Liver (tissue), 9 donors: ENCODE measurements around the gene ZAP70. TPM values are rescaled to one million over a fixed set of nuclear protein-coding genes. Genes with fewer than 3 reads are reported as not detected.

ENCODE experiments used
- DNase-seq: peaks from one replicate; pipeline ENCODE4 v3.0.0-alpha.2; 2017; ENCODE audit warnings: low spot score
- H3K27ac ChIP-seq, 2 donors: one replicate each; pipeline ENCODE4 v1.7.0; 2013; ENCODE audit warnings: inconsistent platforms in 2 of 2, low read length in 2 of 2, control low read depth in 1 of 2, low read depth in 1 of 2, mild to moderate bottlenecking in 1 of 2
- H3K27me3 ChIP-seq, 4 donors: one replicate each; pipeline versions ENCODE4 v1.6.1 to v1.7.0; 2013; ENCODE audit warnings: low read length in 3 of 4, inconsistent platforms in 1 of 4, mild to moderate bottlenecking in 1 of 4, moderate library complexity in 1 of 4; ENCODE audit not compliant: control insufficient read depth in 4 of 4, insufficient read depth in 4 of 4
- H3K36me3 ChIP-seq, 4 donors: one replicate each; pipeline versions ENCODE4 v1.6.1 to v1.7.0; 2013; ENCODE audit warnings: low read length in 3 of 4, mild to moderate bottlenecking in 3 of 4, low read depth in 1 of 4, moderate library complexity in 1 of 4; ENCODE audit not compliant: control insufficient read depth in 4 of 4, insufficient read depth in 3 of 4
- H3K4me1 ChIP-seq, 4 donors: one replicate each; pipeline versions ENCODE4 v1.6.1 to v1.7.0; 2013; ENCODE audit warnings: low read length in 3 of 4, mild to moderate bottlenecking in 3 of 4, moderate library complexity in 1 of 4; ENCODE audit not compliant: control insufficient read depth in 4 of 4, insufficient read depth in 4 of 4
- H3K4me3 ChIP-seq, 3 donors: one replicate each; pipeline versions ENCODE4 v1.6.1 to v1.7.0; 2013; ENCODE audit warnings: low read length in 3 of 3, control low read depth in 1 of 3, low read depth in 1 of 3, mild to moderate bottlenecking in 1 of 3
- H3K9ac ChIP-seq, 2 donors: one replicate each; pipeline ENCODE4 v1.7.0; 2013; ENCODE audit warnings: low read length in 2 of 2, mild to moderate bottlenecking in 2 of 2, moderate library complexity in 2 of 2, control low read depth in 1 of 2, low read depth in 1 of 2
- H3K9me3 ChIP-seq, 4 donors: one replicate each; pipeline versions ENCODE4 v1.6.1 to v1.7.0; 2013; ENCODE audit warnings: low read length in 3 of 4; ENCODE audit not compliant: control insufficient read depth in 4 of 4
- ATF3 ChIP-seq: IDR thresholded peaks from 2 replicates; pipeline ENCODE4 v1.6.1; 2016; ENCODE audit warnings: antibody characterized with exemption
- CTCF ChIP-seq: fragments of 150-350 bp; IDR thresholded peaks from 2 replicates; pipeline ENCODE4 v1.5.1; 2017; ENCODE audit warnings: improper control_type of control experiment, low read depth, low read length; ENCODE audit not compliant: missing input control
- EGR1 ChIP-seq, 2 donors: IDR thresholded peaks; 2 replicates each; pipeline ENCODE4 v1.6.1; 2016 to 2018; ENCODE audit warnings: antibody characterized with exemption in 2 of 2, low read depth in 2 of 2
- FOXA1 ChIP-seq: IDR thresholded peaks from 2 replicates; pipeline ENCODE4 v1.6.1; 2016; ENCODE audit warnings: antibody characterized with exemption
- FOXA2 ChIP-seq: IDR thresholded peaks from 2 replicates; pipeline ENCODE4 v1.6.1; 2016; ENCODE audit warnings: antibody characterized with exemption
- GABPA ChIP-seq, 2 donors: IDR thresholded peaks in 1 of 2; conservative IDR thresholded peaks in 1 of 2; 2 replicates each; pipeline ENCODE4 v1.6.1; 2016; ENCODE audit warnings: antibody characterized with exemption in 2 of 2, mild to moderate bottlenecking in 1 of 2, moderate library complexity in 1 of 2
- HNF4A ChIP-seq, 2 donors: conservative IDR thresholded peaks; 2 replicates each; pipeline ENCODE4 v1.6.1; 2016; ENCODE audit warnings: antibody characterized with exemption in 2 of 2, mild to moderate bottlenecking in 2 of 2
- HNF4G ChIP-seq: IDR thresholded peaks from 2 replicates; pipeline ENCODE4 v1.6.1; 2016; ENCODE audit warnings: antibody characterized with exemption
- JUND ChIP-seq, 2 donors: IDR thresholded peaks; 2 replicates each; pipeline ENCODE4 v1.6.1; 2016; ENCODE audit warnings: antibody characterized with exemption in 2 of 2
- MAX ChIP-seq: IDR thresholded peaks from 2 replicates; pipeline ENCODE4 v1.6.1; 2016; ENCODE audit warnings: antibody characterized with exemption
- RAD21 ChIP-seq, 2 donors: IDR thresholded peaks; 2 replicates each; pipeline ENCODE4 v1.6.1; 2016; ENCODE audit warnings: antibody characterized with exemption in 2 of 2, mild to moderate bottlenecking in 2 of 2
- REST ChIP-seq: IDR thresholded peaks from 2 replicates; pipeline ENCODE4 v1.6.1; 2016; ENCODE audit warnings: antibody characterized with exemption, mild to moderate bottlenecking
- SP1 ChIP-seq: IDR thresholded peaks from 2 replicates; pipeline ENCODE4 v1.6.1; 2018; ENCODE audit warnings: antibody characterized with exemption, mild to moderate bottlenecking
- TAF1 ChIP-seq: conservative IDR thresholded peaks from 2 replicates; pipeline ENCODE4 v1.6.1; 2016; ENCODE audit warnings: antibody characterized with exemption, mild to moderate bottlenecking
- YY1 ChIP-seq: IDR thresholded peaks from 2 replicates; pipeline ENCODE4 v1.6.1; 2016; ENCODE audit warnings: antibody characterized with exemption, mild to moderate bottlenecking
- ZBTB33 ChIP-seq: IDR thresholded peaks from 2 replicates; pipeline ENCODE4 v1.6.1; 2016; ENCODE audit warnings: antibody characterized with exemption
- WGBS: extraction: QIAGEN DNeasy Blood & Tissue Kit; methylation state at CpG from one replicate; pipeline ENCODE4 v1.1.7; 2013; 5-methylcytosine and 5-hydroxymethylcytosine counted together
- polyA plus RNA-seq, 2 donors: library from polyadenylated mRNA; stranded (reverse) in 1 of 2; unstranded in 1 of 2; fragments of 200-250 nt in 1 of 2; fragments of >200 nt in 1 of 2; fragmentation: Nextera tagmentation in 1 of 2; extraction: Ambion mirVana in 1 of 2; gene quantifications; one replicate each; pipeline versions ENCODE4 v1.2.1 to v1.2.3, GENCODE V29; 2013 to 2015
- total RNA-seq, 2 donors: library from RNA; depleted of rRNA; stranded (reverse); fragments of >200 nt; gene quantifications; one replicate each; pipeline ENCODE4 v1.2.3, GENCODE V29; 2014
- donor health status: healthy.
- donor health status: healthy.
- donor health status: healthy.
- donor health status: healthy.
- donor health status: healthy.

ZAP70 gene
- total and polyA plus RNA-seq, 4 donors = 1.2 to 4.9 (median 1.4) TPM

GRCh38 chr2:97745474-97746174 lies 32.2 kb downstream of the ZAP70 start:
- no peak overlapping the region for H3K4me3 ChIP-seq
- H3K9ac ChIP-seq = no peak overlapping the region
- no peaks in the 10 kb centered on the region for H3K27me3 ChIP-seq
- H3K9me3 ChIP-seq = no peaks in the 10 kb centered on the region
- peaks cover 0 to 4% (median under 1%) of the 10 kb centered on the region in 4 donors for H3K36me3 ChIP-seq
- DNase-seq = no peak
- no peak overlapping the region for H3K27ac ChIP-seq
- WGBS = 76% methylated on average over 10 of the region's 10 CpGs
- H3K4me1 ChIP-seq = no peaks in the 10 kb centered on the region
- TF ChIP-seq ATF3 = no peak
- TF ChIP-seq GABPA (IDR thresholded peaks at IDR 0.05 in 1 of 2, conservative IDR thresholded peaks at IDR 0.05 in 1 of 2) = no peak
- TF ChIP-seq FOXA2 = no peak
- no peak for TF ChIP-seq YY1
- TF ChIP-seq FOXA1 = no peak
- no peak for TF ChIP-seq MAX
- TF ChIP-seq HNF4G = no peak
- TF ChIP-seq SP1 = no peak
- TF ChIP-seq ZBTB33 = no peak
- no peak for TF ChIP-seq HNF4A (conservative IDR thresholded peaks at IDR 0.05)
- no peak for TF ChIP-seq REST
- TF ChIP-seq EGR1 (IDR thresholded peaks at IDR 0.05; ENCODE audit: low read depth in 2 of 2) = no peak
- no peak for TF ChIP-seq TAF1
- no peak for TF ChIP-seq RAD21 (IDR thresholded peaks at IDR 0.05)
- TF ChIP-seq JUND (IDR thresholded peaks at IDR 0.05) = no peak

- peaks cover 0 to 12% (median 4%) of the 10 kb centered on the region in 4 donors for H3K36me3 ChIP-seq
- DNase-seq = no peak
- TF ChIP-seq FOXA2 (no peak), CTCF (no peak), YY1 (no peak), FOXA1 (no peak), HNF4G (no peak)
- no peak overlapping the region for H3K27ac ChIP-seq
- H3K27me3 ChIP-seq = no peaks in the 10 kb centered on the region
- H3K4me3 ChIP-seq = no peak overlapping the region
- WGBS = 84% methylated on average over 3 of the region's 3 CpGs
- H3K9me3 ChIP-seq = no peaks in the 10 kb centered on the region
- H3K9ac ChIP-seq = no peak overlapping the region
- no peaks in the 10 kb centered on the region for H3K4me1 ChIP-seq
These were observed 33.9 kb downstream of the ZAP70 start for GRCh38 chr2:97747285-97747684.
